Measurements from ENCODE around the gene DYNLT4. TPM values are rescaled to one million over a fixed set of nuclear protein-coding genes. Genes with fewer than 3 reads are reported as not detected.

DYNLT4 gene
- total and polyA plus RNA-seq, 2 of the 13 experiments (the other 11 are each of a cell fraction or from before 2014, with no cell fraction given), result 0.77 TPM; not detected in 1

DNA sequence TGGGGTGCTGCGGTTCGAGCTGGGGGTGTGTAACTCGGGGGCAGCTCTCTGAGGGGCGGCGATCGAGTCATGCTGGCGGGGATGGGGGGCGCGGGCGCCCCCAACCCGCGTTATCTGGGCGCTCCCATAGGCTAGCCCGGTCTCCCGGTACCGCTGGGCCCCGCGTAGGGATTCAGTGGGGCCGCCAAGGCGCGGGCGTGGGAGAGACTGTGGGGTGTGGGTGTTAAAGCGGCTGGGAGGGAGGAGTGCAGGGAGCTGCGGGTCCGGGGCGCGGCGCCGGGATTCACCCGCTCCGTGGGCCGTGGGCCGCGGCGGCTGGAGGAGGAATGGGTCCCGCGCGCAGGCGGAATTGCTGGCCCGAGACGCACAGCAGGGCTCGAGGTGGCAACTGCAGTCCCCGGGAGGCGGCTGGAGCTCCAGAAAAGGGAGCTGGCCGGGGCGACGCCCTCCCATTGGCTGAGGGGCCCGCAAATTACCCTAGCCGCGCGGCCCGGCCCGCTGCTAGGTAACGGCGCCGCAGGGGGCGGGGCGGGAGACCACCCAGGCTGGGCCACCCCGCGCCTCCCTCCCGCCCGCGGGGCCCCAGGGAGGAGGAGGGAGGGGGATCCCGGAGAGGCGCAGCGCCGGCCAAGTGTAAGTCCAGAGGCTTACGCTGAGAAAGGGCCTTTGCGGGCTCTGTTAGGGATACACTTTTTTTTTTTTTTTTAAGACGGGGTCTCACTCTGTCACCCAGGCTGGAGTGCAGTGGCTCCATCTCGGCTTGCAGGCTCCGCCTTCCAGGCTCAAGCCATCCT, 35.9 kb upstream of the DYNLT4 start, which contains the start of gene PTCH2 (continued):
- TF ChIP-seq RXRB (CRISPR knock-in tag; IDR thresholded peaks at IDR 0.05; ENCODE audit: borderline replicate concordance) (no peak), BHLHE40 (IDR thresholded peaks at IDR 0.05; ENCODE audit: low read length) (no peak), ZNF20 (CRISPR knock-in tag; IDR thresholded peaks at IDR 0.05) (no peak), MAZ (IDR thresholded peaks at IDR 0.05; ENCODE audit: borderline replicate concordance, low read depth, low read length) (peak; percentile 81; the same call in 1 of the 2 replicates), MAZ (CRISPR knock-in tag; IDR thresholded peaks at IDR 0.05; ENCODE audit: low read depth) (peak; percentile 55; the same call in 1 of the 2 replicates), HDAC1 (CRISPR knock-in tag; IDR thresholded peaks at IDR 0.05) (peak; percentile 50), ZNF549 (CRISPR knock-in tag; IDR thresholded peaks at IDR 0.05) (no peak), NCOA5 (CRISPR knock-in tag; IDR thresholded peaks at IDR 0.05) (no peak), ZNF547 (CRISPR knock-in tag; IDR thresholded peaks at IDR 0.05) (no peak), ZFP1 (CRISPR knock-in tag; IDR thresholded peaks at IDR 0.05) (no peak), MTF2 (CRISPR knock-in tag; IDR thresholded peaks at IDR 0.05; ENCODE audit: borderline replicate concordance) (0 out of 2 replicates have a peak, but pooled peaks have one; percentile 63), NFYB (CRISPR knock-in tag; IDR thresholded peaks at IDR 0.05) (peak; percentile 69), NR1H2 (CRISPR knock-in tag; IDR thresholded peaks at IDR 0.05; ENCODE audit: borderline replicate concordance, low read depth) (no peak), SMAD1 (CRISPR knock-in tag; IDR thresholded peaks at IDR 0.05; ENCODE audit: borderline replicate concordance, low read depth) (no peak), KDM6A (CRISPR knock-in tag; IDR thresholded peaks at IDR 0.05; ENCODE audit: low read depth) (no peak)
- TF ChIP-seq, protein P1, sequence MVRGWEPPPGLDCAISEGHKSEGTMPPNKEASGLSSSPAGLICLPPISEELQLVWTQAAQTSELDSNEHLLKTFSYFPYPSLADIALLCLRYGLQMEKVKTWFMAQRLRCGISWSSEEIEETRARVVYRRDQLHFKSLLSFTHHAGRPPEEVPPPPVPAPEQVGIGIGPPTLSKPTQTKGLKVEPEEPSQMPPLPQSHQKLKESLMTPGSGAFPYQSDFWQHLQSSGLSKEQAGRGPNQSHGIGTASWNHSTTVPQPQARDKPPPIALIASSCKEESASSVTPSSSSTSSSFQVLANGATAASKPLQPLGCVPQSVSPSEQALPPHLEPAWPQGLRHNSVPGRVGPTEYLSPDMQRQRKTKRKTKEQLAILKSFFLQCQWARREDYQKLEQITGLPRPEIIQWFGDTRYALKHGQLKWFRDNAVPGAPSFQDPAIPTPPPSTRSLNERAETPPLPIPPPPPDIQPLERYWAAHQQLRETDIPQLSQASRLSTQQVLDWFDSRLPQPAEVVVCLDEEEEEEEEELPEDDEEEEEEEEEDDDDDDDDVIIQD (CRISPR knock-in tag; IDR thresholded peaks at IDR 0.05; ENCODE audit: low read depth), result no peak
- TF ChIP-seq, protein P2, sequence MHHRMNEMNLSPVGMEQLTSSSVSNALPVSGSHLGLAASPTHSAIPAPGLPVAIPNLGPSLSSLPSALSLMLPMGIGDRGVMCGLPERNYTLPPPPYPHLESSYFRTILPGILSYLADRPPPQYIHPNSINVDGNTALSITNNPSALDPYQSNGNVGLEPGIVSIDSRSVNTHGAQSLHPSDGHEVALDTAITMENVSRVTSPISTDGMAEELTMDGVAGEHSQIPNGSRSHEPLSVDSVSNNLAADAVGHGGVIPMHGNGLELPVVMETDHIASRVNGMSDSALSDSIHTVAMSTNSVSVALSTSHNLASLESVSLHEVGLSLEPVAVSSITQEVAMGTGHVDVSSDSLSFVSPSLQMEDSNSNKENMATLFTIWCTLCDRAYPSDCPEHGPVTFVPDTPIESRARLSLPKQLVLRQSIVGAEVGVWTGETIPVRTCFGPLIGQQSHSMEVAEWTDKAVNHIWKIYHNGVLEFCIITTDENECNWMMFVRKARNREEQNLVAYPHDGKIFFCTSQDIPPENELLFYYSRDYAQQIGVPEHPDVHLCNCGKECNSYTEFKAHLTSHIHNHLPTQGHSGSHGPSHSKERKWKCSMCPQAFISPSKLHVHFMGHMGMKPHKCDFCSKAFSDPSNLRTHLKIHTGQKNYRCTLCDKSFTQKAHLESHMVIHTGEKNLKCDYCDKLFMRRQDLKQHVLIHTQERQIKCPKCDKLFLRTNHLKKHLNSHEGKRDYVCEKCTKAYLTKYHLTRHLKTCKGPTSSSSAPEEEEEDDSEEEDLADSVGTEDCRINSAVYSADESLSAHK (CRISPR knock-in tag; IDR thresholded peaks at IDR 0.05; ENCODE audit: borderline replicate concordance), result no peak
- TF ChIP-seq, protein P3, sequence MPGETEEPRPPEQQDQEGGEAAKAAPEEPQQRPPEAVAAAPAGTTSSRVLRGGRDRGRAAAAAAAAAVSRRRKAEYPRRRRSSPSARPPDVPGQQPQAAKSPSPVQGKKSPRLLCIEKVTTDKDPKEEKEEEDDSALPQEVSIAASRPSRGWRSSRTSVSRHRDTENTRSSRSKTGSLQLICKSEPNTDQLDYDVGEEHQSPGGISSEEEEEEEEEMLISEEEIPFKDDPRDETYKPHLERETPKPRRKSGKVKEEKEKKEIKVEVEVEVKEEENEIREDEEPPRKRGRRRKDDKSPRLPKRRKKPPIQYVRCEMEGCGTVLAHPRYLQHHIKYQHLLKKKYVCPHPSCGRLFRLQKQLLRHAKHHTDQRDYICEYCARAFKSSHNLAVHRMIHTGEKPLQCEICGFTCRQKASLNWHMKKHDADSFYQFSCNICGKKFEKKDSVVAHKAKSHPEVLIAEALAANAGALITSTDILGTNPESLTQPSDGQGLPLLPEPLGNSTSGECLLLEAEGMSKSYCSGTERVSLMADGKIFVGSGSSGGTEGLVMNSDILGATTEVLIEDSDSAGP (CRISPR knock-in tag; IDR thresholded peaks at IDR 0.05; ENCODE audit: borderline replicate concordance), result peak; percentile 61; the same call in 1 of the 2 replicates
- TF ChIP-seq, protein P4, sequence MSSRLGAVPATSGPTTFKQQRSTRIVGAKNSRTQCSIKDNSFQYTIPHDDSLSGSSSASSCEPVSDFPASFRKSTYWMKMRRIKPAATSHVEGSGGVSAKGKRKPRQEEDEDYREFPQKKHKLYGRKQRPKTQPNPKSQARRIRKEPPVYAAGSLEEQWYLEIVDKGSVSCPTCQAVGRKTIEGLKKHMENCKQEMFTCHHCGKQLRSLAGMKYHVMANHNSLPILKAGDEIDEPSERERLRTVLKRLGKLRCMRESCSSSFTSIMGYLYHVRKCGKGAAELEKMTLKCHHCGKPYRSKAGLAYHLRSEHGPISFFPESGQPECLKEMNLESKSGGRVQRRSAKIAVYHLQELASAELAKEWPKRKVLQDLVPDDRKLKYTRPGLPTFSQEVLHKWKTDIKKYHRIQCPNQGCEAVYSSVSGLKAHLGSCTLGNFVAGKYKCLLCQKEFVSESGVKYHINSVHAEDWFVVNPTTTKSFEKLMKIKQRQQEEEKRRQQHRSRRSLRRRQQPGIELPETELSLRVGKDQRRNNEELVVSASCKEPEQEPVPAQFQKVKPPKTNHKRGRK (CRISPR knock-in tag; IDR thresholded peaks at IDR 0.05), result no peak
- TF ChIP-seq, protein P5, sequence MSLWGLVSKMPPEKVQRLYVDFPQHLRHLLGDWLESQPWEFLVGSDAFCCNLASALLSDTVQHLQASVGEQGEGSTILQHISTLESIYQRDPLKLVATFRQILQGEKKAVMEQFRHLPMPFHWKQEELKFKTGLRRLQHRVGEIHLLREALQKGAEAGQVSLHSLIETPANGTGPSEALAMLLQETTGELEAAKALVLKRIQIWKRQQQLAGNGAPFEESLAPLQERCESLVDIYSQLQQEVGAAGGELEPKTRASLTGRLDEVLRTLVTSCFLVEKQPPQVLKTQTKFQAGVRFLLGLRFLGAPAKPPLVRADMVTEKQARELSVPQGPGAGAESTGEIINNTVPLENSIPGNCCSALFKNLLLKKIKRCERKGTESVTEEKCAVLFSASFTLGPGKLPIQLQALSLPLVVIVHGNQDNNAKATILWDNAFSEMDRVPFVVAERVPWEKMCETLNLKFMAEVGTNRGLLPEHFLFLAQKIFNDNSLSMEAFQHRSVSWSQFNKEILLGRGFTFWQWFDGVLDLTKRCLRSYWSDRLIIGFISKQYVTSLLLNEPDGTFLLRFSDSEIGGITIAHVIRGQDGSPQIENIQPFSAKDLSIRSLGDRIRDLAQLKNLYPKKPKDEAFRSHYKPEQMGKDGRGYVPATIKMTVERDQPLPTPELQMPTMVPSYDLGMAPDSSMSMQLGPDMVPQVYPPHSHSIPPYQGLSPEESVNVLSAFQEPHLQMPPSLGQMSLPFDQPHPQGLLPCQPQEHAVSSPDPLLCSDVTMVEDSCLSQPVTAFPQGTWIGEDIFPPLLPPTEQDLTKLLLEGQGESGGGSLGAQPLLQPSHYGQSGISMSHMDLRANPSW (CRISPR knock-in tag; IDR thresholded peaks at IDR 0.05; ENCODE audit: borderline replicate concordance), result no peak
